Small intestine (tissue), 7 donors: Measurements from ENCODE around the gene ABCA2. TPM values are rescaled to one million over a fixed set of nuclear protein-coding genes. Genes with fewer than 3 reads are reported as not detected.

Source experiments
- DNase-seq, 2 donors: peaks; one replicate each; pipeline versions ENCODE4 v3.0.0 to v3.0.0-alpha.2; 2013
- FAIRE-seq: peaks from 2 replicates; lab custom pipeline; 2012; peaks lifted over from hg19 to GRCh38; lab: Jason Lieb, UNC
- H3K27ac ChIP-seq, 3 donors: one replicate each; pipeline ENCODE4 v1.5.1; 2013; ENCODE audit warnings: low read length in 2 of 3, mild to moderate bottlenecking in 2 of 3, control low read depth in 1 of 3, inconsistent platforms in 1 of 3, low read depth in 1 of 3, moderate library complexity in 1 of 3
- H3K27me3 ChIP-seq, 3 donors: one replicate each; pipeline ENCODE4 v1.6.1; 2013; ENCODE audit warnings: low read length in 3 of 3, inconsistent platforms in 1 of 3; ENCODE audit not compliant: control insufficient read depth in 3 of 3, insufficient read depth in 3 of 3
- H3K36me3 ChIP-seq, 3 donors: one replicate each; pipeline ENCODE4 v1.6.1; 2013; ENCODE audit warnings: low read length in 3 of 3, inconsistent platforms in 1 of 3, low read depth in 1 of 3, mild to moderate bottlenecking in 1 of 3, moderate library complexity in 1 of 3; ENCODE audit not compliant: control insufficient read depth in 3 of 3, insufficient read depth in 2 of 3
- H3K4me1 ChIP-seq, 3 donors: one replicate each; pipeline ENCODE4 v1.6.1; 2013; ENCODE audit warnings: low read length in 2 of 3, inconsistent platforms in 1 of 3, low read depth in 1 of 3, mild to moderate bottlenecking in 1 of 3, moderate library complexity in 1 of 3; ENCODE audit not compliant: control insufficient read depth in 3 of 3, insufficient read depth in 2 of 3
- H3K4me3 ChIP-seq, 3 donors: one replicate each; pipeline ENCODE4 v1.5.1; 2013; ENCODE audit warnings: low read length in 3 of 3, control low read depth in 1 of 3, inconsistent platforms in 1 of 3, low read depth in 1 of 3, mild to moderate bottlenecking in 1 of 3, moderate library complexity in 1 of 3
- H3K9me3 ChIP-seq, 2 donors: one replicate each; pipeline ENCODE4 v1.6.1; 2013; ENCODE audit warnings: low read depth in 1 of 2, low read length in 1 of 2; ENCODE audit not compliant: control insufficient read depth in 2 of 2, insufficient read depth in 1 of 2
- WGBS, 3 donors: extraction: QIAGEN DNeasy Blood & Tissue Kit; methylation state at CpG; one replicate each; pipeline ENCODE4 v1.1.7; 2013; 5-methylcytosine and 5-hydroxymethylcytosine counted together
- polyA plus RNA-seq, 4 donors: library from polyadenylated mRNA; stranded (reverse) in 3 of 4; unstranded in 1 of 4; fragments of 200-250 nt in 3 of 4; fragments of 120-200 nt in 1 of 4; gene quantifications; one replicate each; pipeline versions ENCODE4 v1.2.1 to v1.2.3, GENCODE V29; 2013
- donor health status: healthy with polysubstance abuse.
- donor health status: control.
- donor health status: control.
- donor health status: Bipolar disorder and iron deficiency.
- donor health status: healthy.

ABCA2 gene
- polyA plus RNA-seq, 4 donors, result 3.4 to 29.0 (median 8.8) TPM

- Histone ChIP-seq H3K9me3 (no peaks in the 10 kb centered on the region), H3K27ac (no peak overlapping the region), H3K4me3 (no peak overlapping the region), H3K27me3 (peaks cover 0 to 24% (median 6%) of the 10 kb centered on the region in 3 donors), H3K4me1 (peaks cover 0 to 3% (median 0%) of the 10 kb centered on the region in 3 donors), H3K36me3 (no peaks in the 10 kb centered on the region)
- no peak for DNase-seq
- WGBS, 3 donors, result 75 to 84% (median 82%) methylated on average over 25 to 26 of the region's 26 CpGs
- FAIRE-seq, result no peak
Measured at GRCh38 chr9:136979769-136980587, 48.1 kb downstream of the ABCA2 start.

- H3K9me3 ChIP-seq, result no peaks in the 10 kb centered on the region
- H3K27me3 ChIP-seq, result peaks cover 0 to 14% (median 0%) of the 10 kb centered on the region in 3 donors
- FAIRE-seq, result no peak
- DNase-seq, result no peak
- no peak overlapping the region for H3K27ac ChIP-seq
- WGBS, 3 donors, result 45 to 77% (median 53%) methylated on average over 21 to 41 of the region's 41 CpGs
- H3K4me1 ChIP-seq, result no peaks in the 10 kb centered on the region
- H3K4me3 ChIP-seq, result no peak overlapping the region
- no peaks in the 10 kb centered on the region for H3K36me3 ChIP-seq
Measured at GRCh38 chr9:136978865-136979544, 49.0 kb downstream of the ABCA2 start.

- no peak overlapping the region for H3K27ac ChIP-seq
- FAIRE-seq, result no peak
Measured at GRCh38 chr9:136978073-136978864, 49.8 kb downstream of the ABCA2 start.

GRCh38 chr9:136977649-136978072, 50.4 kb downstream of the ABCA2 start:
- DNase-seq (no peak), FAIRE-seq (no peak)
- Histone ChIP-seq H3K27me3 (peaks cover 0 to 11% (median 0%) of the 10 kb centered on the region in 3 donors), H3K36me3 (no peaks in the 10 kb centered on the region), H3K9me3 (no peaks in the 10 kb centered on the region), H3K4me1 (no peaks in the 10 kb centered on the region), H3K4me3 (peak overlapping the region in 2 of 3 donors; percentile 16 to 18), H3K27ac (no peak overlapping the region)
- 9 to 28% (median 22%) methylated on average over 16 to 33 of the region's 33 CpGs for WGBS, 3 donors

More at GRCh38 chr9:136978073-136978864, 49.8 kb downstream of the ABCA2 start:
- Histone ChIP-seq H3K4me3 (peak overlapping the region; percentile 18 to 27 (median 19)), H3K9me3 (no peaks in the 10 kb centered on the region), H3K27me3 (peaks cover 0 to 11% (median 0%) of the 10 kb centered on the region in 3 donors), H3K4me1 (no peaks in the 10 kb centered on the region), H3K36me3 (no peaks in the 10 kb centered on the region)
- WGBS, 3 donors, result 3 to 5% (median 4%) methylated on average over 37 to 78 of the region's 78 CpGs
- DNase-seq, result peak; percentile 16 to 63

GRCh38 chr9:136977223-136977622, 50.8 kb downstream of the ABCA2 start, which contains the start of gene PTGDS:
Gene PTGDS, plus strand, starts transcription at chr9:136977504. Its CDS starts 75 bp downstream, at chr9:136977579.
- FAIRE-seq (no peak), DNase-seq (no peak)
- Histone ChIP-seq H3K4me3 (peak within 1 kb of the TSS; percentile 18 to 27 (median 19)), H3K4me1 (no peaks in the 10 kb centered on the region), H3K36me3 (no peaks in the 10 kb centered on the region), H3K27ac (no peak within 1 kb of the TSS), H3K27me3 (peaks cover 0 to 11% (median 0%) of the 10 kb centered on the region in 3 donors), H3K9me3 (no peaks in the 10 kb centered on the region)
- 71 to 78% (median 72%) methylated on average over 8 to 10 of the region's 10 CpGs for WGBS, 3 donors

- no peaks in the 10 kb centered on the region for H3K36me3 ChIP-seq
- H3K27me3 ChIP-seq, result peaks cover 0 to 11% (median 0%) of the 10 kb centered on the region in 3 donors
- no peak for FAIRE-seq
- H3K27ac ChIP-seq, result no peak overlapping the region
- no peak overlapping the region for H3K4me3 ChIP-seq
- 33 to 53% (median 48%) methylated on average over 14 of the region's 14 CpGs for WGBS, 3 donors
- H3K4me1 ChIP-seq, result no peaks in the 10 kb centered on the region
- H3K9me3 ChIP-seq, result no peaks in the 10 kb centered on the region
- DNase-seq, result no peak
Measured at GRCh38 chr9:136975644-136976043, 52.4 kb downstream of the ABCA2 start.

- WGBS, 3 donors, result 51 to 61% (median 59%) methylated on average over 15 of the region's 15 CpGs
- Histone ChIP-seq H3K27ac (peak overlapping the region in 1 of 3 donors; percentile 8), H3K9me3 (no peaks in the 10 kb centered on the region), H3K36me3 (no peaks in the 10 kb centered on the region), H3K27me3 (peaks cover 0 to 7% (median 0%) of the 10 kb centered on the region in 3 donors), H3K4me1 (no peaks in the 10 kb centered on the region), H3K4me3 (no peak overlapping the region)
- no peak for DNase-seq
- FAIRE-seq, result no peak
Measured at GRCh38 chr9:136974817-136975535, 53.1 kb downstream of the ABCA2 start.
